ENCODE measurements around the gene SCARB1.
A peak's percentile ranks its signal among the peaks of the same experiment; 100 is the strongest.

SCARB1 gene

GRCh38 chr12:124790650-124791400, 72.8 kb downstream of the SCARB1 start:
- no peak for DNase-seq

GRCh38 chr12:124788936-124789555, 74.6 kb downstream of the SCARB1 start:
- no peak for DNase-seq

- DNase-seq, result peak; percentile 88
Measured at GRCh38 chr12:124786061-124786964, 77.4 kb downstream of the SCARB1 start.

- no peak for DNase-seq
Measured at GRCh38 chr12:124784871-124785572, 78.6 kb downstream of the SCARB1 start.

- no peak for DNase-seq
Measured at GRCh38 chr12:124783087-124783486, 80.6 kb downstream of the SCARB1 start.

GRCh38 chr12:124782132-124782531, 81.5 kb downstream of the SCARB1 start:
- no peak for DNase-seq

GRCh38 chr12:124780752-124781685, 82.6 kb downstream of the SCARB1 start:
- DNase-seq, result no peak

GRCh38 chr12:124780336-124780735, 83.3 kb downstream of the SCARB1 start:
- DNase-seq, result no peak

GRCh38 chr12:124779161-124780141, 84.2 kb downstream of the SCARB1 start:
- DNase-seq, result no peak

GRCh38 chr12:124778411-124778810, 85.3 kb downstream of the SCARB1 start:
- DNase-seq, result no peak

GRCh38 chr12:124777399-124778372, 86.0 kb downstream of the SCARB1 start:
- DNase-seq, result no peak

GRCh38 chr12:124776125-124776513, 87.5 kb downstream of the SCARB1 start:
- DNase-seq, result no peak

- DNase-seq, result no peak
Measured at GRCh38 chr12:124774462-124775167, 89.0 kb downstream of the SCARB1 start.

- DNase-seq, result no peak
Measured at GRCh38 chr12:124774054-124774461, 89.6 kb downstream of the SCARB1 start.

- DNase-seq, result no peak
Measured at GRCh38 chr12:124772289-124773170, 91.1 kb downstream of the SCARB1 start.

- peak; percentile 34 for DNase-seq
Measured at GRCh38 chr12:124771462-124772288, 92.0 kb downstream of the SCARB1 start.

GRCh38 chr12:124770728-124771127, 92.9 kb downstream of the SCARB1 start:
- no peak for DNase-seq

All from DMS79 (cell line).